ENCODE measurements around the gene KRTAP10-7.
"Not testable (repeated sequence)": the region's sequence is repeated elsewhere in the genome, so short reads cannot be mapped to it uniquely, and the experiment has no call there.

Gene KRTAP10-7

GRCh38 chr21:44637018-44637850, 36.8 kb downstream of the KRTAP10-7 start, which contains the start of gene KRTAP10-10:
TSS of gene KRTAP10-10 (plus strand) at chr21:44637356. CDS start at chr21:44637418, 62 bp downstream.
- no peak for DNase-seq

- DNase-seq, result not testable (repeated sequence)
Measured at GRCh38 chr21:44637851-44638348, 37.5 kb downstream of the KRTAP10-7 start.

- DNase-seq, result not testable (repeated sequence)
Measured at GRCh38 chr21:44638506-44639330, 38.3 kb downstream of the KRTAP10-7 start.

GRCh38 chr21:44639331-44639655, 38.9 kb downstream of the KRTAP10-7 start:
- DNase-seq, result no peak

GRCh38 chr21:44640761-44641160, 40.4 kb downstream of the KRTAP10-7 start:
- no peak for DNase-seq

- no peak for DNase-seq
Measured at GRCh38 chr21:44643741-44644310, 43.4 kb downstream of the KRTAP10-7 start.

DNA sequence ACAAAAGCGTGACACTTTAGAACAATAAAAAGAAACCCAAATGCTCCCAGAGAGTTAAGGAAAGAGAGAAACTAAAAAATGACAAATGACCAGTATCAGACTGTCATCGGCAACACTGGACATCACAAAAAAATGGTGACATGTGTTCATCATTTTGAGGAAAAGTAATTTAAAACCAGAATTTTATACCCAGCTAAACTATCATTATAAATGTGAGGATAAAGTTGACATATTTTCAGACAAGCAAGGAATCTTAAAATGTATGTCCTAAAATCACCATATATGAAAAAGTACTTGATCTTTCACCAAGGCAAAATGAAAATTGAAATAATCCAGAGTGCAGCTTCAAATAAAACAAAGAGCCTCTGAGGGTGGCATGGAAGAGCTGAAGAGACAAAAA, 44.5 kb downstream of the KRTAP10-7 start:
- DNase-seq, result no peak

DNA sequence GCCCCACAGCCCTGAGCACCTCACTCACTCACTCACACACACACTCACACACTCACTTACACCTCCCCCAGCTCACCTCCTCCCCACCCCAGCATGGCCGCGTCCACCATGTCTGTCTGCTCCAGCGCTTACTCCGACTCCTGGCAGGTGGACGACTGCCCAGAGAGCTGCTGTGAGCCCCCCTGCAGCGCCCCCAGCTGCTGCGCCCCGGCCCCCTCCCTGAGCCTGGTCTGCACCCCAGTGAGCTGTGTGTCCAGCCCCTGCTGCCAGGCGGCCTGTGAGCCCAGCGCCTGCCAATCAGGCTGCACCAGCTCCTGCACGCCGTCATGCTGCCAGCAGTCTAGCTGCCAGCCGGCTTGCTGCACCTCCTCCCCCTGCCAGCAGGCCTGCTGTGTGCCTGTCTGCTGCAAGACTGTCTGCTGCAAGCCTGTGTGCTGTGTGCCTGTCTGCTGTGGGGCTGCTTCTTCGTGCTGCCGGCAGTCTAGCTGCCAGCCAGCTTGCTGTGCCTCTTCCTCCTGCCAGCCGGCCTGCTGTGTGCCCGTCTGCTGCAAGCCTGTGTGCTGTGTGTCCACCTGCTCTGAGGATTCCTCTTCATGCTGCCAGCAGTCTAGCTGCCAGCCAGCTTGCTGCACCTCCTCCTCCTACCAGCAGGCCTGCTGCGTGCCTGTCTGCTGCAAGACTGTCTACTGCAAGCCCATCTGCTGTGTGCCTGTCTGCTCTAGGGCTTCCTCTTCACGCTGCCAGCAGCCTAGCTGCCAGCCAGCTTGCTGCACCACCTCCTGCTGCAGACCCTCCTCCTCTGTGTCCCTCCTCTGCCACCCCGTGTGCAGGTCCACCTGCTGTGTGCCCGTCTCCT, 46.2 kb downstream of the KRTAP10-7 start, which contains the start of gene KRTAP10-11:
TSS of gene KRTAP10-11 (plus strand) at position 49 of the 856 bp plus-strand sequence. CDS start at position 94, 45 bp downstream.
- not testable (repeated sequence) for DNase-seq

GRCh38 chr21:44647222-44647552, 46.8 kb downstream of the KRTAP10-7 start:
- no peak for DNase-seq

DNA sequence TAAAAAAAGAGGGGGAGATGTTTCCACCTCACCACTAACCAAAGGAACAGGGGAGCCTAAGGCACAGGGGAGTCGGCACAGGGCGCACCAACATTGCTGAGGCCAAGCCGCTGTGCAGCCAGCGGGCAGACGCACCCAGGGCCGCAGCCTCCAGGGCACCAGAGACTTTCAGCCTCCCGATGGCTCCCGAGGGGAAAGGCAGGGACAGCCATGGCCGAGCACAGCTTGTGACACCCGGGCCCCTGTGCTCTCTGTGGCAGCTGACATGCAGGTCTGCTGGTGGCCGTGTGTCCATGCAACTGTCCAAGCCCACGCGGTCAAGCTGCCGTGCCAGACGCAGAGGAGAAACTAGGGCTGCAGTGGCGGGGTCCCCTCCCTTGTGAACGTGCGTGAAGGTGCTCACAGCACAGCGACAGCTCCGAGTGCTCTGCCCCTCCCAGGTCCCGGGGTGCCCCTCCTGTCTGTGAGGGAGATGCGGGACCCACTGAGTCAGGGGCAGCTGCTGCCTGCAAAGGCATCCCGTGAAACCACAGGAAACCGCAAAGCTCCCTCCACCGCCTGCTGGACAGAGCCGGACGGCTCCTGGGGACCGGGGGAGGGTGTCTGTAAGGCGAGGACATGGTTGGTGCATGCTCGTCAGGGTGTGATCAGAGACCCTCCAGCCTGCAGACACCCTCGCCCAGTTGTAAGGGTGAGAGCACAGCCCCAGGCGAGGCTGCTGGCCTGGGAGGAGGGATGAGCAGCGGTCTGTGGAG, 48.3 kb downstream of the KRTAP10-7 start:
- no peak for DNase-seq

DNA sequence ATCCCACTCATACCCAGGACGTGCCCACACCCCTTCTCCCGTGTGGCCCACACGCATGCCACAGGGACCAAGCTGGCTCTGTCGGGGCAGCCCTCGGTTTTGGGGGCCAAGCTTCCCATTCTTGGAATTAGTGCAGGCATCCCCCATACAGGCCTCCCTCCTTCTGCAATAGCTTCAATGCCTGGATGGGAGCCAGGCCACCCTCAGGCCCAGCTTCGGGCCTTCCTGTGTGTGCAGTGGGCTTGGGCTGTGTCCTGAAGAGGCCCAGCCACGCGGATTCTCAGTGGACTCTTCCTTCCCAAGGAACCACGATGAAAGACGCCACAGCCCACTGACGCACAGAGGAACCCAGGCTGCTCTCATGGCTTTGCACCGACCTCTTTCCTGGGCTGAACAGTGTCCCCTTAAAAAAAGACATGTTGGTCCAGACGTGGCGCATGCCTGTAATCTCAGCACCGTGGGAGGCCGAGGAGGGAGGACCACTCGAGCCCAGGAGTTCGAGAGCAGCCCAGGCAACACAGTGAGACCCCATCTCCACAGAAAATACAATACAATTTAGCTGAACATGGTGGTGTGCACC, 49.2 kb downstream of the KRTAP10-7 start:
- DNase-seq, result no peak

GRCh38 chr21:44650265-44650972, 50.0 kb downstream of the KRTAP10-7 start:
- DNase-seq, result no peak

DNA sequence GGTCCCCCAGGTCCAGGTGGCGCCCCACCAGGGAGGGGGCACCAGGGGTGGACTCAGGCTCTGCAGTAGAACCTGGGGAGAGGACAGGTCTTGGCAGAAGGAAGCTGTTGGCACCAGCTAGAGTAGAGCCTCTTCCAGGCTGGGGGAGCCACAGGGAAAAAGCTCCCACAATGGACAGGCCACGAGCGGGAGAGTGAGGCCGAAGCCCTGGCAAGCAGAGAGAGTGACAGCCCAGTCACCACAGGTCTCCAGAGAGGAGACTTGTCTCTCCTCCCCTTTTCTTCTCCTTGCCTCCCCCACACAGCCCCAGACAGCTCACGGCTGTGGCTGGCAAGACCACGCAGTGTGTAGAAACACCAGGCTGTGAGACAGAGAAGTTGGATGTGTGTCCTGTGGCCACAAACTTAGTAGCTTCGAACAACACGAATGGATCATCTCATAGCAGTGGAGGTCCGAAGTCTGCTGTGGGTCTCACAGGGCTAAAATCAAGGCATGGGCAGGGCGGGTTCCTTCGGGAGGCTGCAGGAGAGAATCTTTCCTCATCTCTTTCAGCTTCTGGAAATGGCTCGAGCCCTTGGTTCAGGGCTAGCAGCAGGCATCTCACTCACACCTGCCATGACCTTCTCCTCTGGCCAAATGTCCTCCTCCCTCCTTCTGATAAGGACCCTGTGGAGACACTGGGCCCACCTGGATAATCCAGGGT, 50.7 kb downstream of the KRTAP10-7 start:
- no peak for DNase-seq
